ENCODE results near the gene TMPRSS3. TPM values are rescaled to one million over a fixed set of nuclear protein-coding genes. Genes with fewer than 3 reads are reported as not detected.

Gene TMPRSS3
- total RNA-seq, 1 donor from 2014 or later, result not detected

DNA sequence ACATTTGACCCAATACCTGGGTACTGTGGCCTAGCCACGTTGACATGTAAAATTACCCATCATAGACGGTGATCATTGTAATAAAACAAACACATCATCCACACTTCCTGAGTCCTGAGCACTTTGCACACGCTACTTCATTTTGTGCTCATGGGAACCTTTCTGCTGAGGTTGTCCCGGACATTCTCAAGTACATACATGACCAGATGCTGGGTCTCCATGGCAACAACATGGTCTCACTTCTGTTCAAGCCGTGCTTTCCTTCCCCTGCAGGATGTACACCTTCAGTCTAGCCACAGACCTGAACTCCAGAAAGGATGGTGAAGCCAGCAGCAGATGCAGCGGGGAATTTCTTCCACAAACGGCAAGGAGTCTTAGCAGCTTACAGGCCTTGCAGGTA lies 30.6 kb upstream of the TMPRSS3 start:
- DNase-seq (ENCODE audit: low spot score), result no peak
- Histone ChIP-seq H3K4me2 (no peak overlapping the region), H2AFZ (replicated peaks) (no peak overlapping the region), H3F3A (ENCODE audit: low read depth) (no peaks in the 10 kb centered on the region), H3K79me2 (ENCODE audit: low read depth) (no peaks in the 10 kb centered on the region), H3K4me3 (no peak overlapping the region), H3K4me1 (no peaks in the 10 kb centered on the region), H4K20me1 (ENCODE audit: low read depth) (no peaks in the 10 kb centered on the region), H3K9ac (no peak overlapping the region), H3K9me3 (ENCODE audit: low read depth) (no peaks in the 10 kb centered on the region), H3K27me3 (no peaks in the 10 kb centered on the region), H3K27ac (no peak overlapping the region), H3K36me3 (no peaks in the 10 kb centered on the region)
- H3K27me3 Mint-ChIP-seq (ENCODE audit: insufficient read depth, low read depth), result peaks cover 4% of the 10 kb centered on the region
- TF ChIP-seq EZH2phosphoT487 (IDR thresholded peaks at IDR 0.05), result no peak
- H3K4me1 Mint-ChIP-seq, result no peaks in the 10 kb centered on the region
- H3K4me3 Mint-ChIP-seq, result no peak overlapping the region
- H3K36me3 Mint-ChIP-seq, result no peaks in the 10 kb centered on the region
- no peaks in the 10 kb centered on the region for H3K9me3 Mint-ChIP-seq
- no peak overlapping the region for H3K27ac Mint-ChIP-seq

GRCh38 chr21:42425591-42425990 lies 29.7 kb upstream of the TMPRSS3 start:
- no peak overlapping the region for H3K4me3 ChIP-seq
- no peaks in the 10 kb centered on the region for H3K9me3 ChIP-seq (ENCODE audit: low read depth)
- H3F3A ChIP-seq (ENCODE audit: low read depth), result no peaks in the 10 kb centered on the region
- H3K9me3 Mint-ChIP-seq, result no peaks in the 10 kb centered on the region
- H3K27ac ChIP-seq, result no peak overlapping the region
- H3K9ac ChIP-seq, result no peak overlapping the region
- DNase-seq (ENCODE audit: low spot score), result no peak
- peaks cover 4% of the 10 kb centered on the region for H3K27me3 Mint-ChIP-seq (ENCODE audit: insufficient read depth, low read depth)
- no peaks in the 10 kb centered on the region for H3K36me3 Mint-ChIP-seq
- no peaks in the 10 kb centered on the region for H3K27me3 ChIP-seq
- H3K4me3 Mint-ChIP-seq, result no peak overlapping the region
- H3K4me1 ChIP-seq, result no peaks in the 10 kb centered on the region
- H3K4me2 ChIP-seq, result no peak overlapping the region
- no peaks in the 10 kb centered on the region for H3K4me1 Mint-ChIP-seq
- no peak for TF ChIP-seq EZH2 (IDR thresholded peaks at IDR 0.05)
- TF ChIP-seq CTCF (IDR thresholded peaks at IDR 0.05), result no peak
- TF ChIP-seq EZH2phosphoT487 (IDR thresholded peaks at IDR 0.05), result no peak
- no peak overlapping the region for H3K27ac Mint-ChIP-seq
- no peaks in the 10 kb centered on the region for H4K20me1 ChIP-seq (ENCODE audit: low read depth)
- no peak overlapping the region for H2AFZ ChIP-seq (replicated peaks)
- no peaks in the 10 kb centered on the region for H3K79me2 ChIP-seq (ENCODE audit: low read depth)
- H3K36me3 ChIP-seq, result no peaks in the 10 kb centered on the region

DNA sequence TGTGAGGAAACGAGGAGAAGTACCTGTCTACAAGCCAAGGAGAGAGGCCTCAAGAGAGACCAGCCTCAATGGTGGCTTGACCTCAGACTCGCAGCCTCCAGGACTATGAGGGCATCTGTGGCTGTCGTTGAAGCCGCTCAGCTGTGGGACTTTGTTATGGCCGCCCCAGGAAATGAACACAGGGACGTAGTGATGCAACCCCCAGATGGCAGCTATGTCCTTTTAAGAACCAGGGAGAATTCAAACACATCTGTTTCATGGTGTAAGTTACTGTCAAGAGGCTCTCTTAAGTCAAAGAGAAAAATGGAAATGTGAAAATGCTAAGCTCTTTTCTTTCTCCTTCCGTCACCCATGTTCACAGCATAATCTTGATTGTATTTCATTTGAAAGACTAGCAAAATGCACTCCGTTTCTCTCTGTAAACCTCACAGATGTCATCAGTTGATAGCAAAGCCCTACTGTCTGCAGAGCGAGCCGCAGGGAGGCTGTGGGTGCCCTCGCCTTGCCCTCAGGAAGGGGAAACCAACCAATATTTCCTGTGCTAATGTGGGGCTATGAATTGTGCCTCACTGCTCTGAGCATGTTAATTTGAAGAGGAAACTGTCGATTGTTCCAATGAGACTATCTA lies 29.2 kb upstream of the TMPRSS3 start:
- peaks cover 4% of the 10 kb centered on the region for H3K27me3 Mint-ChIP-seq (ENCODE audit: insufficient read depth, low read depth)
- Histone ChIP-seq H3K4me3 (no peak overlapping the region), H3K4me1 (no peaks in the 10 kb centered on the region), H3K4me2 (no peak overlapping the region), H3K36me3 (no peaks in the 10 kb centered on the region), H3F3A (ENCODE audit: low read depth) (no peaks in the 10 kb centered on the region), H3K27ac (no peak overlapping the region), H3K27me3 (no peaks in the 10 kb centered on the region), H3K9ac (no peak overlapping the region), H2AFZ (replicated peaks) (no peak overlapping the region), H3K9me3 (ENCODE audit: low read depth) (no peaks in the 10 kb centered on the region), H4K20me1 (ENCODE audit: low read depth) (no peaks in the 10 kb centered on the region), H3K79me2 (ENCODE audit: low read depth) (no peaks in the 10 kb centered on the region)
- no peak for DNase-seq (ENCODE audit: low spot score)
- TF ChIP-seq EZH2phosphoT487 (IDR thresholded peaks at IDR 0.05), result no peak
- TF ChIP-seq CTCF (IDR thresholded peaks at IDR 0.05), result no peak
- TF ChIP-seq EZH2 (IDR thresholded peaks at IDR 0.05), result no peak
- no peak overlapping the region for H3K4me3 Mint-ChIP-seq
- no peaks in the 10 kb centered on the region for H3K36me3 Mint-ChIP-seq
- no peaks in the 10 kb centered on the region for H3K4me1 Mint-ChIP-seq
- no peak overlapping the region for H3K27ac Mint-ChIP-seq
- H3K9me3 Mint-ChIP-seq, result peaks cover 2% of the 10 kb centered on the region

DNA sequence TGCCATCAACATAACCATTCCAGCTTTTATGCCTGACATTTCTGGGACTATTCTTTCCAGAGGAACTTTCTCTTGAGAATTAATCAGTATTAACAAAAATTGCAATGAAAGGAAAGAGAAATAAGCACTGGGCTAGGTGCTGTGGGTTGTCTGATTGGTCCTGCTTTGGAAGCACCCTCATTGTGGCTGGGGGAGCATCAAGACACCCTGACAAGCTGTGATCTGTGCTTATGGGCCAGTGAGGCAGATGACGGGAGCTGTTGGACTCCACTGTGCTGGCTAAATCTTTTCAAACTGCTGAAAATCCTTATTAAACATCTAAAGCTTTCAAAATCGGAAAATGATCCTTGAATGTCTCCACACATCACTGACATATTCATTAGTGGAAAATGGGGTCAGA lies 27.8 kb upstream of the TMPRSS3 start:
- Histone ChIP-seq H3K36me3 (no peaks in the 10 kb centered on the region), H3K27ac (no peak overlapping the region), H2AFZ (replicated peaks) (no peak overlapping the region), H3K4me1 (no peaks in the 10 kb centered on the region), H3K9me3 (ENCODE audit: low read depth) (no peaks in the 10 kb centered on the region), H3F3A (ENCODE audit: low read depth) (no peaks in the 10 kb centered on the region), H3K4me2 (no peak overlapping the region), H4K20me1 (ENCODE audit: low read depth) (no peaks in the 10 kb centered on the region), H3K27me3 (no peaks in the 10 kb centered on the region), H3K4me3 (no peak overlapping the region), H3K79me2 (ENCODE audit: low read depth) (no peaks in the 10 kb centered on the region), H3K9ac (no peak overlapping the region)
- TF ChIP-seq EZH2 (IDR thresholded peaks at IDR 0.05), result no peak
- TF ChIP-seq CTCF (IDR thresholded peaks at IDR 0.05), result no peak
- no peak for TF ChIP-seq EZH2phosphoT487 (IDR thresholded peaks at IDR 0.05)
- Mint-ChIP-seq H3K4me3 (no peak overlapping the region), H3K27ac (no peak overlapping the region), H3K36me3 (no peaks in the 10 kb centered on the region), H3K9me3 (peaks cover 2% of the 10 kb centered on the region), H3K27me3 (ENCODE audit: insufficient read depth, low read depth) (peaks cover 2% of the 10 kb centered on the region), H3K4me1 (no peaks in the 10 kb centered on the region)
- DNase-seq (ENCODE audit: low spot score), result no peak

Measured in neural progenitor cell (in vitro differentiated cells).